Hematopoietic multipotent progenitor cell treated with erythropoietin and hydrocortisone succinate and interleukin-3 and kit ligand, for 15 days (in vitro differentiated cells): ENCODE results near the gene ZNF775.
A peak's percentile ranks its signal among the peaks of the same experiment; 100 is the strongest.

Source experiments
- DNase-seq: peaks from one replicate; pipeline ENCODE4 v3.0.0-alpha.2; 2015; ENCODE audit warnings: low spot score

ZNF775 gene

GRCh38 chr7:150346922-150347321, 32.2 kb upstream of the ZNF775 start:
- DNase-seq: no peak

GRCh38 chr7:150351587-150352194, 27.4 kb upstream of the ZNF775 start:
- no peak for DNase-seq

GRCh38 chr7:150355666-150356059, 23.5 kb upstream of the ZNF775 start:
- no peak for DNase-seq

- DNase-seq: peak; percentile 42
Observed at GRCh38 chr7:150356265-150356897, 22.7 kb upstream of the ZNF775 start.

GRCh38 chr7:150357270-150357669, 21.9 kb upstream of the ZNF775 start:
- no peak for DNase-seq

GRCh38 chr7:150357771-150358427, 21.2 kb upstream of the ZNF775 start:
- no peak for DNase-seq

- DNase-seq: no peak
Observed at GRCh38 chr7:150358433-150358832, 20.7 kb upstream of the ZNF775 start.

GRCh38 chr7:150358988-150359621, 20.0 kb upstream of the ZNF775 start:
- no peak for DNase-seq

- no peak for DNase-seq
Observed at GRCh38 chr7:150359622-150360362, 19.3 kb upstream of the ZNF775 start.

GRCh38 chr7:150360363-150361058, 18.6 kb upstream of the ZNF775 start:
- DNase-seq: no peak

GRCh38 chr7:150361402-150361801, 17.7 kb upstream of the ZNF775 start:
- no peak for DNase-seq

- DNase-seq: no peak
Observed at GRCh38 chr7:150361807-150362621, 17.1 kb upstream of the ZNF775 start.

- peak; percentile 43 for DNase-seq
Observed at GRCh38 chr7:150363370-150363769, 15.8 kb upstream of the ZNF775 start.

- no peak for DNase-seq
Observed at GRCh38 chr7:150363872-150364271, 15.3 kb upstream of the ZNF775 start.

- no peak for DNase-seq
Observed at GRCh38 chr7:150365194-150365593, 13.9 kb upstream of the ZNF775 start.

GRCh38 chr7:150365673-150366398, 13.3 kb upstream of the ZNF775 start:
- no peak for DNase-seq

- DNase-seq: no peak
Observed at GRCh38 chr7:150367677-150368095, 11.4 kb upstream of the ZNF775 start.

- DNase-seq: peak; percentile 65
Observed at GRCh38 chr7:150368096-150368883, 10.8 kb upstream of the ZNF775 start, which contains the start of gene REPIN1. Gene REPIN1, plus strand, starts transcription at chr7:150368822. Its CDS starts 890 bp downstream, at chr7:150369712.
